IMR-90 (cell line): ENCODE data around the gene TBX4. TPM values are rescaled to one million over a fixed set of nuclear protein-coding genes. Genes with fewer than 3 reads are reported as not detected.

Experiments used
- ATAC-seq: fragments of 200-7000 bp; cut with Tn5 transposase; 2 replicates; pipeline ENCODE4 v1.9.1; 2020; ENCODE audit warnings: low read depth, mild to moderate bottlenecking, moderate library complexity
- BruUV-seq: library from RNA; stranded (reverse); fragments of 400-500 nt; replicated peaks from 2 replicates; lab custom pipeline; 2021; lab: Mats Ljungman, UMichigan
- CTCF ChIA-PET: fragments of 300-600 bp; formaldehyde crosslinking; extraction: SDS; loops from one replicate; lab custom pipeline; 2021; ENCODE audit warnings: antibody characterized with exemption; lab: Yijun Ruan, JAX
- POLR2A ChIA-PET: fragments of 300-600 bp; sonication (Branson Sonifier 250); formaldehyde crosslinking; loops from one replicate; lab custom pipeline; 2022; ENCODE audit warnings: antibody characterized with exemption; ENCODE audit not compliant: unreplicated experiment; lab: Charles Lee
- DNase-seq: peaks from one replicate; pipeline ENCODE4 v3.0.0; 2013
- H2AFZ ChIP-seq: replicated peaks from 2 replicates; pipeline ENCODE3; 2013; ENCODE audit warnings: low read length, mild to moderate bottlenecking; ENCODE audit not compliant: poor library complexity
- H2AK5ac ChIP-seq: 2 replicates; pipeline ENCODE4 v1.6.1; 2013; ENCODE audit warnings: low read depth, low read length, inconsistent platforms
- H2AK9ac ChIP-seq: replicated peaks from 2 replicates; pipeline ENCODE3; 2013; ENCODE audit warnings: mild to moderate bottlenecking, low read depth, low read length, moderate library complexity; ENCODE audit not compliant: poor library complexity
- H2BK120ac ChIP-seq: 2 replicates; pipeline ENCODE4 v1.6.1; 2013; ENCODE audit warnings: low read depth, low read length, inconsistent platforms
- H2BK15ac ChIP-seq: 3 replicates; pipeline ENCODE4 v1.6.1; 2013; ENCODE audit warnings: low read depth, low read length, inconsistent platforms
- H2BK20ac ChIP-seq: 2 replicates; pipeline ENCODE4 v1.6.1; 2013; ENCODE audit warnings: low read depth, mild to moderate bottlenecking, inconsistent platforms, low read length, moderate library complexity
- H2BK5ac ChIP-seq: 2 replicates; pipeline ENCODE4 v1.6.1; 2013; ENCODE audit warnings: mild to moderate bottlenecking, low read depth, low read length, inconsistent platforms; ENCODE audit not compliant: poor library complexity, severe bottlenecking
- H3K14ac ChIP-seq: replicated peaks from 2 replicates; pipeline ENCODE4 v1.6.1; 2013; ENCODE audit warnings: low read depth, low read length, inconsistent platforms
- H3K18ac ChIP-seq: 2 replicates; pipeline ENCODE4 v1.6.1; 2013; ENCODE audit warnings: low read depth, low read length, control low read depth
- H3K23ac ChIP-seq: 2 replicates; pipeline ENCODE4 v1.6.1; 2013; ENCODE audit warnings: low read depth, low read length, inconsistent platforms
- H3K27ac ChIP-seq: 2 replicates; pipeline ENCODE4 v1.5.1; 2013; ENCODE audit warnings: mild to moderate bottlenecking, control low read depth, low read length; ENCODE audit not compliant: insufficient read depth
- H3K27me3 ChIP-seq: 2 replicates; pipeline ENCODE4 v1.6.1; 2013; ENCODE audit warnings: low read length; ENCODE audit not compliant: control insufficient read depth, insufficient read depth
- H3K36me3 ChIP-seq: 2 replicates; pipeline ENCODE4 v1.6.1; 2013; ENCODE audit warnings: low read length, mixed read lengths; ENCODE audit not compliant: control insufficient read depth, insufficient read depth
- H3K4ac ChIP-seq: 2 replicates; pipeline ENCODE4 v1.6.1; 2013; ENCODE audit warnings: low read depth, low read length, inconsistent platforms
- H3K4me1 ChIP-seq: 2 replicates; pipeline ENCODE4 v1.6.1; 2013; ENCODE audit warnings: low read length, mixed read lengths; ENCODE audit not compliant: control insufficient read depth, insufficient read depth
- H3K4me2 ChIP-seq: 2 replicates; pipeline ENCODE4 v1.6.1; 2013; ENCODE audit warnings: low read depth, mild to moderate bottlenecking, control low read depth, low read length, moderate library complexity
- H3K4me3 ChIP-seq: 2 replicates; pipeline ENCODE4 v1.5.1; 2013; ENCODE audit warnings: low read depth, mild to moderate bottlenecking, control low read depth, low read length, moderate library complexity; ENCODE audit not compliant: insufficient read depth
- H3K56ac ChIP-seq: 2 replicates; pipeline ENCODE4 v1.6.1; 2013; ENCODE audit warnings: low read length, inconsistent platforms; ENCODE audit not compliant: insufficient read depth; ENCODE audit errors: extremely low read depth
- H3K79me1 ChIP-seq, 2 experiments: 2 replicates each; pipeline ENCODE4 v1.6.1; 2013; ENCODE audit warnings: low read length in 2 of 2, inconsistent platforms in 1 of 2, low read depth in 1 of 2
- H3K9ac ChIP-seq: 2 replicates; pipeline ENCODE4 v1.6.1; 2013; ENCODE audit warnings: low read depth, low read length, control low read depth
- H3K9me1 ChIP-seq: 2 replicates; pipeline ENCODE4 v1.6.1; 2013; ENCODE audit warnings: low read length, inconsistent platforms; ENCODE audit not compliant: insufficient read depth
- H3K9me3 ChIP-seq: 2 replicates; pipeline ENCODE4 v1.6.1; 2013; ENCODE audit warnings: low read length; ENCODE audit not compliant: control insufficient read depth, insufficient read depth
- H4K20me1 ChIP-seq: 2 replicates; pipeline ENCODE4 v1.6.1; 2013; ENCODE audit warnings: low read length, inconsistent platforms; ENCODE audit not compliant: insufficient read depth
- H4K5ac ChIP-seq: 2 replicates; pipeline ENCODE4 v1.6.1; 2013; ENCODE audit warnings: mild to moderate bottlenecking, low read depth, low read length, control low read depth
- H4K8ac ChIP-seq, 2 experiments: 2 replicates each; pipeline ENCODE4 v1.6.1; 2013; ENCODE audit warnings: low read depth in 2 of 2, low read length in 2 of 2, control low read depth in 1 of 2, inconsistent platforms in 1 of 2
- H4K91ac ChIP-seq: 2 replicates; pipeline ENCODE4 v1.6.1; 2013; ENCODE audit warnings: low read depth, low read length, inconsistent platforms; ENCODE audit not compliant: insufficient read depth
- BHLHE40 ChIP-seq: fragments of 150-350 bp; IDR thresholded peaks from 2 replicates; pipeline ENCODE4 v1.6.1; 2016; ENCODE audit warnings: mild to moderate bottlenecking, low read depth, low read length
- CEBPB ChIP-seq: IDR thresholded peaks from 2 replicates; pipeline ENCODE4 v1.6.1; 2012; ENCODE audit warnings: low read depth, low read length, improper control_type of control experiment
- CHD1 ChIP-seq: IDR thresholded peaks from 2 replicates; pipeline ENCODE4 v1.6.1; 2012; ENCODE audit warnings: low read depth, low read length, improper control_type of control experiment
- CTCF ChIP-seq: conservative IDR thresholded peaks from 2 replicates; pipeline ENCODE4 v1.5.1; 2012; ENCODE audit warnings: mild to moderate bottlenecking, low read depth, low read length, improper control_type of control experiment
- ELK1 ChIP-seq: fragments of 150-350 bp; IDR thresholded peaks from 2 replicates; pipeline ENCODE4 v1.6.1; 2016; ENCODE audit warnings: low read depth, mild to moderate bottlenecking, low read length, moderate library complexity, borderline replicate concordance
- MAZ ChIP-seq: IDR thresholded peaks from 2 replicates; pipeline ENCODE4 v1.6.1; 2012; ENCODE audit warnings: low read depth, mild to moderate bottlenecking, low read length, improper control_type of control experiment, moderate library complexity, borderline replicate concordance
- MXI1 ChIP-seq: IDR thresholded peaks from 2 replicates; pipeline ENCODE4 v1.6.1; 2012; ENCODE audit warnings: low read depth, mild to moderate bottlenecking, low read length, moderate library complexity, borderline replicate concordance
- NFE2L2 ChIP-seq: fragments of 150-350 bp; IDR thresholded peaks from 2 replicates; pipeline ENCODE4 v1.6.1; 2016; ENCODE audit warnings: low read depth, mild to moderate bottlenecking, low read length
- POLR2A ChIP-seq: IDR thresholded peaks from 2 replicates; pipeline ENCODE4 v1.6.1; 2012; ENCODE audit warnings: mild to moderate bottlenecking, low read depth, low read length
- RAD21 ChIP-seq: IDR thresholded peaks from 2 replicates; pipeline ENCODE4 v1.6.1; 2012; ENCODE audit warnings: low read length, improper control_type of control experiment
- RFX5 ChIP-seq: IDR thresholded peaks from 2 replicates; pipeline ENCODE4 v1.8.0; 2012; ENCODE audit warnings: low read depth, mild to moderate bottlenecking, low read length, moderate library complexity
- SMC3 ChIP-seq: fragments of 150-350 bp; IDR thresholded peaks from 2 replicates; pipeline ENCODE4 v1.6.1; 2016; ENCODE audit warnings: low read depth, mild to moderate bottlenecking, antibody characterized with exemption, low read length, moderate library complexity
- WGBS, 2 experiments: methylation state at CpG; one replicate each; pipeline versions ENCODE4 v1.1.5 to v1.1.7; 2013; ENCODE audit warnings: missing lambda C conversion rate in 2 of 2; ENCODE audit not compliant: insufficient read length in 1 of 2; ENCODE audit errors: extremely low coverage in 2 of 2; 5-methylcytosine and 5-hydroxymethylcytosine counted together
- dilution Hi-C: fragments of 300-500 bp; cut with HindIII; formaldehyde crosslinking; loops from one replicate; pipeline ENCODE4 v1.14.3; 2018; ENCODE audit warnings: low sequenced_read_pairs; ENCODE audit not compliant: unreplicated experiment
- in situ Hi-C: fragments of 300-500 bp; cut with MboI; formaldehyde crosslinking; loops from 3 replicates; pipeline ENCODE4 v1.14.3; 2019; ENCODE audit warnings: low sequenced_read_pairs, inconsistent platforms, mixed read lengths
- intact Hi-C: fragments of 100-400 bp; cut with micrococcal nuclease; formaldehyde crosslinking; loops from 2 replicates; pipeline ENCODE4 v1.10.0; 2022
- polyA plus RNA-seq, 3 experiments: library from polyadenylated mRNA; depleted of rRNA; stranded (reverse); fragments of >200 nt; gene quantifications; 2 replicates each; pipeline ENCODE4 v1.2.3, GENCODE V29; 2012; ENCODE audit warnings: low replicate concordance in 1 of 3
- total RNA-seq: library from RNA; depleted of rRNA; stranded (reverse); fragments of >200 nt; gene quantifications from 2 replicates; pipeline ENCODE4 v1.2.3, GENCODE V29; 2012

Gene TBX4
- total and polyA plus RNA-seq, 2 of the 4 experiments (the other 2 are of a cell fraction), result 0.05 TPM; not detected in 1

GRCh38 chr17:61532826-61533225, 80.6 kb downstream of the TBX4 start:
- ChIA-PET POLR2A (no interaction called here), CTCF (no interaction called here)
- H3K14ac ChIP-seq, result no peak overlapping the region
- no peak overlapping the region for H2BK120ac ChIP-seq
- H4K5ac ChIP-seq, result no peak overlapping the region
- ATAC-seq (no peak), DNase-seq (no peak)
- H3K9me1 ChIP-seq, result no peaks in the 10 kb centered on the region
- dilution Hi-C loops, result no loop called here
- no peak overlapping the region for H2BK15ac ChIP-seq
- no peak overlapping the region for H4K91ac ChIP-seq
- no peaks in the 10 kb centered on the region for H3K36me3 ChIP-seq
- H3K4me3 ChIP-seq, result no peak overlapping the region
- no peak overlapping the region for H3K56ac ChIP-seq
- no peaks in the 10 kb centered on the region for H3K27me3 ChIP-seq
- no peak for TF ChIP-seq CTCF
- TF ChIP-seq NFE2L2, result no peak
- no peak for TF ChIP-seq MXI1
- no peak for TF ChIP-seq POLR2A
- TF ChIP-seq CHD1, result no peak
- TF ChIP-seq RAD21, result no peak
- TF ChIP-seq MAZ, result no peak
- TF ChIP-seq ELK1, result no peak
- no peak for TF ChIP-seq SMC3
- TF ChIP-seq RFX5, result no peak
- TF ChIP-seq BHLHE40, result no peak
- no peak for TF ChIP-seq CEBPB
- H3K4me2 ChIP-seq, result no peak overlapping the region
- in situ Hi-C loops, result no loop called here
- H2BK20ac ChIP-seq, result no peak overlapping the region
- no peak overlapping the region for H4K8ac ChIP-seq
- no peaks in the 10 kb centered on the region for H3K79me1 ChIP-seq
- H2BK5ac ChIP-seq, result no peak overlapping the region
- H3K4ac ChIP-seq, result no peak overlapping the region
- H2AK9ac ChIP-seq, result no peak overlapping the region
- H3K27ac ChIP-seq, result no peak overlapping the region
- H3K18ac ChIP-seq, result no peak overlapping the region
- no peak overlapping the region for H2AFZ ChIP-seq
- no peak overlapping the region for H3K23ac ChIP-seq
- no peak overlapping the region for H3K9ac ChIP-seq
- WGBS, 2 experiments, result 83% methylated on average over 1 of the region's 5 CpGs; no CpG with 5 or more reads in 1 of the 2 experiments
- H3K4me1 ChIP-seq, result no peaks in the 10 kb centered on the region
- no peaks in the 10 kb centered on the region for H3K9me3 ChIP-seq
- H2AK5ac ChIP-seq, result no peak overlapping the region
- no TSS peak for BruUV-seq
- intact Hi-C loops, result no loop called here
- no peaks in the 10 kb centered on the region for H4K20me1 ChIP-seq
